ENCODE data around the gene ARID1A. TPM values are rescaled to one million over a fixed set of nuclear protein-coding genes. Genes with fewer than 3 reads are reported as not detected.
"Not testable (repeated sequence)": the region's sequence is repeated elsewhere in the genome, so short reads cannot be mapped to it uniquely, and the experiment has no call there.

The ARID1A gene
- polyA plus RNA-seq, 2 of the 4 experiments (the other 2 are of a cell fraction) = 17.4 to 21.4 TPM

DNA sequence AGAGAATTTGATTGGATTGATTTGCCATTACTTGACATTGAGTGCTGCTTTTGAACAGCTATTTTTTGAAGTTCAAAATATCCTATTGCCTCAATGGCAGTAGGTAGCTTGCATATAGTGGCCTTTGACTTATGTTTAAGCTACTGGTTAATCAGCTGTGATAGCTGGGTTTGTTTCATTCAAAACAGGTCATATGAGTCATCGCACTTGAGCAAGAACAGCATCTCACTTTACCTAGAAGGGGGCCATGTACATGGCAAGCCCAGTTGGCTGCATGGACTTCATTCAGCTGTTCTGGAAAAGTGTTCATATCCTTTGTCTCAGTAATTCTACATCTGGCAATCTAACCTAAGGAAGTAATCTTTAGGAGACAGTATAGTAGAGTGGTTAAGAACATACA is 29.0 kb upstream of the ARID1A start:
- POLR2A ChIA-PET = no interaction called here
- CTCF ChIA-PET = interaction anchor here (1.3 to 4.4 kb wide), 3 partner anchors 10 to 25 kb away, joined by 3 to 19 read pairs (median 6); no protein-coding TSS in a partner anchor

DNA sequence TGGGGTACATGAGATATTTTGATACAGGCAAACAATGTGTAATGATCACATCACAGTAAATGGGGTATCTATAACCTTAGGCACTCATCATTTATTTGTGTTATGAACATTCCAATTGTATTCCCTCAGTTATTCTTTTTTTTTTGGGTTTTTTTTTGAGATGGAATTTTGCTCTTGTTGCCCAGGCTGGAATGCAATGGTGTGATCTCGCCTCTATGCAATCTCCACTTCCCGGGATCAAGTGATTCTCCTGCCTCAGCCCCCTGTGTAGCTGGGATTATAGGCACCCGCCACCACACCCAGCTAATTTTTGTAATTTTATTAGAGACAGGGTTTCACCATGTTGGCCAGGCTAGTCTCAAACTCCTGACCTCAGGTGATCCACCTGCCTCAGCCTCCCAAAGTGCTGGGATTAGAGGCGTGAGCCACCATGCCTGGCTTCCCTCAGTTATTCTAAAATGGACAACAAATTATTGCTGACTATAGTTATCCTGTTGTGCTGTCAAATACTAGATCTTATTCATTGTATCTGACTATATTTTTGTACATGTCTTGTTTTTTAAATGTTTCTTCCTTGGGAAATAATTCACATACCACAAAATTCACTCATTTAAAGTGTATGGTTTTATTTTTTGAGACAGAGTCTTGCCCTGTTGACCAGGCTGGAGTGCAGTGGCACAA is 27.6 kb upstream of the ARID1A start:
- H3K4me1 ChIP-seq; H3K4me2 ChIP-seq; H3K9me3 ChIP-seq; DNase-seq (ENCODE audit: low read depth in 1 of 2, low spot score in 1 of 2); ATAC-seq; POLR2A ChIA-PET; FAIRE-seq; H3K27ac ChIP-seq; H3K4me3 ChIP-seq: not testable (repeated sequence)
- CTCF ChIA-PET = interaction anchor here (1.4 to 4.4 kb wide), 2 partner anchors 9 to 121 kb away, joined by 3 to 19 read pairs; no protein-coding TSS in a partner anchor
- TF ChIP-seq MAFK (IDR thresholded peaks at IDR 0.05; ENCODE audit: partially characterized antibody) = peak; percentile 51
- 79% methylated on average over 4 of the region's 4 CpGs for WGBS (ENCODE audit: missing lambda C conversion rate)

More for the DNA sequence above, 29.0 kb upstream of the ARID1A start:
- ATAC-seq = no peak
- DNase-seq (ENCODE audit: low read depth in 1 of 2, low spot score in 1 of 2) = no peak
- Histone ChIP-seq H3K9me3 (no peaks in the 10 kb centered on the region), H3K27ac (no peak overlapping the region), H3K4me3 (no peak overlapping the region), H3K4me2 (no peak overlapping the region), H3K4me1 (no peaks in the 10 kb centered on the region)
- TF ChIP-seq FOSL2 (IDR thresholded peaks at IDR 0.05) (no peak), FOSL2 (CRISPR knock-in tag; IDR thresholded peaks at IDR 0.05) (peak; percentile 33; the same call in 1 of the 2 replicates), ZC3H11A (IDR thresholded peaks at IDR 0.05) (no peak)
- 88% methylated on average over 1 of the region's 1 CpG for WGBS (ENCODE audit: missing lambda C conversion rate)
- FAIRE-seq = no peak

DNA sequence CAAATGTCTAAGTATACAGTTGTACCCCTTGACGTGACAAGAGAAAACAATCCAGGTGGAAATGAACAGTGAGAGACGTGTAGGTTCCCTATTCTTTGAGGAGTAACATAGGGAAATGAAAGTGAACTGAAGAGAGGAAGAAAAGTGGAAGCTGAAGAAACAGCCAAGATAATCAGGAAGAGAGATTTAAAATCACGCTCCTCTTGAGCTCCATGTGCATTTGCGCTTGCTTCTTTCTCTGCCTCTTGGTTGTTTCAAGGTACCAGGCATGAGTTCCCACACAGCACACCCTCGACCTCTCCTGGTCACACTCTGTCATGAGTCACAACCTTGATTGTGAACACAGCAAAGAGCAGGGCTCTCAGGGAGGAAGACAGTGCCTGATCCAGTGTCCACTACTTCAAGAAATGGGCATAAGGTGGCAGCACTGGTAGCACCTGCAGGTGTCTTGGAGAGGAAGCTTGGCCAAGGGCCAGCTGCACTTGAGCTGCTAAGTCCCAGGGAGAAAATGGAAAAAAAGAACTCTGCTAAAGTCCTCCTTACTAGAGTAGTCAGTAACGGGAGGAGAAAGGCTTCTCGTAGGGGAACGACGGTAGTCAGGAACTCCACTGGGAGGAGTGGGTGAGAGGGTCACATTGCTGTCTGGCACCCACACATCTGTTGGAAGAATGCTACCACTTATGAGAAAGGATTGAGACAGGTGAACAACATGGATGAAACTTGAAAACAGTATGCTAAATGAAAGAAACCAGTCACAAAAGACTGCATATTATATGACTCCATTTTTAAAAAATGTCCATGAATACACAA is 18.3 kb upstream of the ARID1A start:
- Histone ChIP-seq H3K9me3 (no peaks in the 10 kb centered on the region), H3K27ac (peak overlapping the region; percentile 53 to 66), H3K4me3 (no peak overlapping the region), H3K4me2 (peak overlapping the region; percentile 67), H3K4me1 (peaks cover 9% of the 10 kb centered on the region; the same call in 2 of the 3 replicates)
- 9% methylated on average over 9 of the region's 9 CpGs for WGBS (ENCODE audit: missing lambda C conversion rate)
- DNase-seq (ENCODE audit: low read depth in 1 of 2, low spot score in 1 of 2) (peak; percentile 81 to 92), FAIRE-seq (peak; percentile 39), ATAC-seq (peak; percentile 100)
- CTCF ChIA-PET = interaction anchor here (0.6 to 4.3 kb wide), 47 partner anchors 9 to 344 kb away, joined by 3 to 66 read pairs (median 4); partner anchors contain the start of gene PIGV
- TF ChIP-seq RAD21 (conservative IDR thresholded peaks at IDR 0.05 in 1 of 2, IDR thresholded peaks at IDR 0.05 in 1 of 2) (peak in 1 of 2 experiments; percentile 73), FOSL2 (IDR thresholded peaks at IDR 0.05) (no peak), FOSL2 (CRISPR knock-in tag; IDR thresholded peaks at IDR 0.05) (peak; percentile 67), SMC3 (IDR thresholded peaks at IDR 0.05) (peak; percentile 75), RCOR1 (IDR thresholded peaks at IDR 0.05; ENCODE audit: low read depth, low read length) (no peak)
- TF ChIP-seq, protein P1, sequence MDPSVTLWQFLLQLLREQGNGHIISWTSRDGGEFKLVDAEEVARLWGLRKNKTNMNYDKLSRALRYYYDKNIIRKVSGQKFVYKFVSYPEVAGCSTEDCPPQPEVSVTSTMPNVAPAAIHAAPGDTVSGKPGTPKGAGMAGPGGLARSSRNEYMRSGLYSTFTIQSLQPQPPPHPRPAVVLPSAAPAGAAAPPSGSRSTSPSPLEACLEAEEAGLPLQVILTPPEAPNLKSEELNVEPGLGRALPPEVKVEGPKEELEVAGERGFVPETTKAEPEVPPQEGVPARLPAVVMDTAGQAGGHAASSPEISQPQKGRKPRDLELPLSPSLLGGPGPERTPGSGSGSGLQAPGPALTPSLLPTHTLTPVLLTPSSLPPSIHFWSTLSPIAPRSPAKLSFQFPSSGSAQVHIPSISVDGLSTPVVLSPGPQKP (IDR thresholded peaks at IDR 0.05; ENCODE audit: low read depth, low read length) = no peak
- TF ChIP-seq, protein P2, sequence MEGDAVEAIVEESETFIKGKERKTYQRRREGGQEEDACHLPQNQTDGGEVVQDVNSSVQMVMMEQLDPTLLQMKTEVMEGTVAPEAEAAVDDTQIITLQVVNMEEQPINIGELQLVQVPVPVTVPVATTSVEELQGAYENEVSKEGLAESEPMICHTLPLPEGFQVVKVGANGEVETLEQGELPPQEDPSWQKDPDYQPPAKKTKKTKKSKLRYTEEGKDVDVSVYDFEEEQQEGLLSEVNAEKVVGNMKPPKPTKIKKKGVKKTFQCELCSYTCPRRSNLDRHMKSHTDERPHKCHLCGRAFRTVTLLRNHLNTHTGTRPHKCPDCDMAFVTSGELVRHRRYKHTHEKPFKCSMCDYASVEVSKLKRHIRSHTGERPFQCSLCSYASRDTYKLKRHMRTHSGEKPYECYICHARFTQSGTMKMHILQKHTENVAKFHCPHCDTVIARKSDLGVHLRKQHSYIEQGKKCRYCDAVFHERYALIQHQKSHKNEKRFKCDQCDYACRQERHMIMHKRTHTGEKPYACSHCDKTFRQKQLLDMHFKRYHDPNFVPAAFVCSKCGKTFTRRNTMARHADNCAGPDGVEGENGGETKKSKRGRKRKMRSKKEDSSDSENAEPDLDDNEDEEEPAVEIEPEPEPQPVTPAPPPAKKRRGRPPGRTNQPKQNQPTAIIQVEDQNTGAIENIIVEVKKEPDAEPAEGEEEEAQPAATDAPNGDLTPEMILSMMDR (IDR thresholded peaks at IDR 0.05) = peak; percentile 75
- TF ChIP-seq, protein P3, sequence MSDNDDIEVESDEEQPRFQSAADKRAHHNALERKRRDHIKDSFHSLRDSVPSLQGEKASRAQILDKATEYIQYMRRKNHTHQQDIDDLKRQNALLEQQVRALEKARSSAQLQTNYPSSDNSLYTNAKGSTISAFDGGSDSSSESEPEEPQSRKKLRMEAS (IDR thresholded peaks at IDR 0.05) = 0 out of 2 replicates have a peak, but pooled peaks have one; percentile 48
- POLR2A ChIA-PET = interaction anchor here (1.3 to 1.6 kb wide), 3 partner anchors 15 to 19 kb away, joined by 4 to 14 read pairs (median 6); partner anchors contain the start of gene ARID1A

DNA sequence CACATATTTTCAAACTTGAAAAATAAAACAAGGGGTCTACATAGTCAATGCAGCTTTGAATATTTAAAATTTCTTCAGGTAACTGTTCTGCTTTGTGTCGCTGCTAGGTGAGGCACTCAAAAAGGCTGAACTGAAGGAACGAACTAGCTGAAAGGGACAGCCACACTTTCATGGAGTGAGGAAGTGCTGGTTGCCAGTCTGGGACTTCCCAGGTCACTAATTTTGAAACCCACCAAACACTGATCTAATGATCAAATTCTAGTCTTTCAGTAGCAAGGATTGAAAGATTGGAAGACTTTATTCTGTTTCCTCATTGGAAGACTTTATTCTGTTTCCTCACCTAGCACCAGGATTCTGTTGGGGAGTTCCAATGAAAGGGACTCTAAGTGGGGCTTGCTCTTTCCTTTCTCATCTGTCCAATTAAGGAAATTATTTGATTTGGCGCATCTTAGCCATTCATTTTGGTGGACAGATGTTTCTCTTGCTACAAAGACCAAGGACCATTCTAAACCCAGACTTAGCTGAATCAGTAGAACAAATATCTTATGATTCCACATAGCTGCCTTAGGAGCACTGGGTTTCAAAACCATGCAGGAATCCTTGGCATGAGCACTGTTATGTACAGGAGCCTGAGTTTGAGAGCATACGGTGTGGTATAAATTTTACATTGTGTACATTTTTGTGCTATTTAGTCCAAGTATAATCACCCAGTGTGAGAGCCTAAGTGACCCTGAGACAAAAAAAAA is 10.9 kb upstream of the ARID1A start:
- no peak for FAIRE-seq
- Histone ChIP-seq H3K4me3 (no peak overlapping the region), H3K27ac (no peak overlapping the region), H3K4me2 (no peak overlapping the region), H3K4me1 (peaks cover 7% of the 10 kb centered on the region; the same call in 1 of the 3 replicates), H3K9me3 (no peaks in the 10 kb centered on the region)
- CTCF ChIA-PET = interaction anchor here (0.5 to 4.4 kb wide), 2 partner anchors 9 to 105 kb away, joined by 3 to 21 read pairs; no protein-coding TSS in a partner anchor
- TF ChIP-seq EHF (CRISPR knock-in tag; IDR thresholded peaks at IDR 0.05) = no peak
- TF ChIP-seq HOXB5 (CRISPR knock-in tag; IDR thresholded peaks at IDR 0.05) = no peak
- TF ChIP-seq MAZ (IDR thresholded peaks at IDR 0.05; ENCODE audit: borderline replicate concordance, low read depth, low read length) = no peak
- TF ChIP-seq EP300 (IDR thresholded peaks at IDR 0.05) = no peak
- no peak for TF ChIP-seq FOXS1 (CRISPR knock-in tag; IDR thresholded peaks at IDR 0.05)
- TF ChIP-seq ZSCAN20 (CRISPR knock-in tag; IDR thresholded peaks at IDR 0.05) = no peak
- no peak for TF ChIP-seq CBX8 (IDR thresholded peaks at IDR 0.05)
- TF ChIP-seq NR3C1 (IDR thresholded peaks at IDR 0.05) = no peak
- TF ChIP-seq NPAS2 (CRISPR knock-in tag; IDR thresholded peaks at IDR 0.05; ENCODE audit: borderline replicate concordance) = no peak
- no peak for TF ChIP-seq POLR2A (IDR thresholded peaks at IDR 0.05; ENCODE audit: low read length)
- no peak for TF ChIP-seq HOXB13 (CRISPR knock-in tag; IDR thresholded peaks at IDR 0.05; ENCODE audit: low read depth)
- WGBS (ENCODE audit: missing lambda C conversion rate) = 81% methylated on average over 4 of the region's 4 CpGs
- POLR2A ChIA-PET = no interaction called here
- no peak for ATAC-seq
- no peak for DNase-seq (ENCODE audit: low read depth in 1 of 2, low spot score in 1 of 2)
